HG02610 (cell line): Measurements from ENCODE around the gene TBC1D22B.
"Not testable (repeated sequence)": the region's sequence is repeated elsewhere in the genome, so short reads cannot be mapped to it uniquely, and the experiment has no call there.

Experiments
- ATAC-seq: cut with Tn5 transposase; IDR thresholded peaks from one replicate; pipeline ENCODE4 v1.9.1; 2021; ENCODE audit warnings: mild to moderate bottlenecking, moderate library complexity; ENCODE audit not compliant: unreplicated experiment

TBC1D22B gene

DNA sequence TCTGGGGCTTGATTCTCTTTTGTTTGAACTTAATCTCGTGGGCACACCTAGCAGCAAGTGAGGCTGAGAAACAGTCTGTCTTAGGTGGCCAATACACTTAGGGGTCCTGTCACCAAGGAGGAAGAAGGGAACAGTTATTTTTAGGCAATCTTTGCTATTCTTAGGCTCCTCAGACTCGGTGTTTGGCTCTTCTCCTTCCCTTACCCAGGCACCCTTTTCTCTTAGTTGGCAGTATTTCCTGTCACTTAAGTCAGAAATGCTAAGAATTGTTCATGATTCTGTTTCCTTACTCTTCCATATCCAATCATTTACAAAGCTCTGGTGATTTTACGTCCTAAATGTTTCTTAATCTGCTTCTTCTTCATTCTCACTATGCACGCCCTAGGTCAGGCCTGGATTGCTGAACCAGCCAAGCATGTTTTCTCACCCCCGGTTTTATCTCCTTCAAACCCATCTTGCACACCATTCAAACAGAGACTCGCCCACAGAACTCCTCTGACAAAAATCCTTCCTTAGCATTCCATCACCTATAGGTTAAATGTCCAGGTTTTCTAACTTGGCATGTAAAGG lies 45.6 kb downstream of the TBC1D22B start:
- ATAC-seq: no peak

DNA sequence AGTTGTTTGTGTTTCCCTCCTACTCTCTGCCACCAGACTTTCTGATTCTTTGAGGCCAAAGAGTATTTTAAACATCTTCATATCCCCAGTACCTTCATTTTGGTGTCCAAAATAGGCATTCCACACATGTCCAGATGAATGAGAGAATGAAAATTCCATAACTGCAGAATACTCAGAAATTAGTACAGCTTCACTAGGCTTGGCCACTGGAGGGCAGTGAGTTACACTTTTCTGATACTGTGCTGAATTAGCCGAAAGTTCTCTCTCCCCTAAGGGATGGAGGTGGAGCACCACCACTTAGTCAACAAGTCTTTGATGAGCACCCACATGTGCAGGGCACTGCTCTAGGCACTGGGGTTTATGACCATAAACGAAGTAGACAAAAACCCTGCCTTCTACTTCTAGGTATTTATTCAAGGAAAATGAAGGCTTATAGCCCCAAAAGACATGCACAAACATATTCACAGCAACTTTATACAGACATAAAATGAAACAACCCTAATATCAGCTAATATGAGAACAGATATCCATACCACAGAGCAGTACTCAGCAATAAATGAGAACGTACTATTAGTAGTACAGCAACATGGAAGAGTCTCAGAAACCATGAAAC lies 46.4 kb downstream of the TBC1D22B start:
- ATAC-seq: no peak

DNA sequence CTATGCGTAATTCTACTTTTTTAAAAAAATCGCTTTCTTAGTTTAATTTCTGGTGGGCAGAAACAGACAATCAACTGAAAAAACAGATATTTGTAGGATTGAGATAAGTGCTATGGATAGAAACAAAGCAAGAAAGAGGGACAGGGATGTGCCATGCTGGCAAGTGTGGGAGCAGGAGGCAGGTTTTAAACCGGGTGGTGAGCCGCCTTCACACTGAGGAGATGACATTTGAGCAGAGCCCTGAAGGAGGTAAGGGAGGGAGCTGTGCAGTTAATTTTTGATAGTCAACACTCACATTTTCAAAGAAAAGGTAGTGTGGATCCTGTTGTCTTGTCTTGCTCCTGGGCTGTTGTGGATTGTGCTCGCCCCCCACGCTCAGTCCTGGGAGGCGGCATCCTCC lies 47.2 kb downstream of the TBC1D22B start:
- ATAC-seq: no peak

DNA sequence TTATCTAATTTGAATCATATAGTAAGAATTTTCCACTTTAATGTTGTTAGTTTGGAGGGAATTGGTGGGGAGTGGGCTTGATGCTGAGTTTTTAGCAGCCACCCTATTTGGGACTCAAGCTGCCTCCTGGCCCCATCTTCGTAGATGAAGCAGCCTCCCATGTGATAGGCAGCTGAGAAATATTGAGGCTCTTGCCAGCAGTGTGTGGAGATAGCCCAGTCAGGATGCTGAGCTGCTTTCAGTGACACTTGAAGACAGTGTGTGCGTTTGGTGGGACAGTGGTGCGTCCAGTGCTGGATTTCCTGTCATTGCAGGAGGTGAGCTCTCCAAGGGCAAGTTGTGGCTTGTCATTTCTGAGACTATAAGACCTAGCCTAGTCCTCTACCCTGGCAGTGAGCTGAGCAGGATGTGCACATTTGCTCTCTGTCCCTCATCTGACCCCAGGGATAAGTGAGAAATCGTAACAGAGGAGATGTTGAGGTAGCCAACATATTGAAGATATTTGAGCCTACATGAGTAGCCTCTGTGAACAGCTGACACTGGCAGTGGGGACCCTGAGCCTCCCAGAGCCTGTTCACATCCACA lies 48.4 kb downstream of the TBC1D22B start:
- no peak for ATAC-seq

DNA sequence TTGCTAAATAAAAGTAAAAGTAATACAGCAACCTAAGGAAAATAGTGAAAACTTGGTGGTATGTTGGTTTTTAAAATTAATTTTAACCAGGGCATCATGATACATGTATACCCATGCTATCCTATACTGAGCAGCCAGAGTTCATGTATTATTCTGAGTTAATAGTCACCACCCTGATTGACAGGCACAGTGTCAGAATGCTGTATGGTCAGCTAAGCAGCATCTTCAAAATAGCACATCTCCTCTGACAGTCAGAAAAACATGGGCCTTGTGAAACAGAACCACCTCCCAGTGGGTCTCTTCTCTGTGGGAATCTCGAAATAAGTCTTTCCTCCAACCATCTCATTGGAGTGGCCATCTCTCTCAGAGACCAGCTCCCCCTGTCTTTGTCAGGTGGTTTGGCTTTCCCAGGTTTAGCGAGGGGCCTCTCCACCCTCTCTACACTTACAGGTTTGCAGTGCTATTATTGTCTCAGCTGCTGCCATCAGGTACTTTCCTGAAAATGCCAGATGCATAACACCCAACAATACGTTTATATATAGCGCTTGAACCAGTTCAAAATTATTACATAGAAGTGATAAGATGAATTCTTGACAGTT lies 49.2 kb downstream of the TBC1D22B start:
- ATAC-seq: no peak

DNA sequence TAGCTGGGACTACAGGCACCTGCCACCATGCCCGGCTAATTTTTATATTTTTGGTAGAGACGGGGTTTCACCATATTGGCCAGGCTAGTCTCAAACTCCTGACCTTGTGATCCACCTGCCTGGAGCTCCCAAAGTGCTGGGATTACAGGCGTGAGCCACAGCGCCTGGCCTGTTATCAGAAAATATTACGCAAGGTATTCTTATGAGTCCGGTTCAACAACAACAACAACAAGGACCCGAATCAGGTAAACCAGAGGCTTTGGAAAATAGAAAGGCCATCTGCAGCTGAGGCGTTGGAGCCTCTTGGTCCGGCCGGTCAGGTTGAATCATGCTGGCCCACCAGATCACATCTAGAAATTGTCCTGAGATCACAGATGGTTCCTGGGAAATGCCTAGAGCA lies 49.9 kb downstream of the TBC1D22B start:
- not testable (repeated sequence) for ATAC-seq

DNA sequence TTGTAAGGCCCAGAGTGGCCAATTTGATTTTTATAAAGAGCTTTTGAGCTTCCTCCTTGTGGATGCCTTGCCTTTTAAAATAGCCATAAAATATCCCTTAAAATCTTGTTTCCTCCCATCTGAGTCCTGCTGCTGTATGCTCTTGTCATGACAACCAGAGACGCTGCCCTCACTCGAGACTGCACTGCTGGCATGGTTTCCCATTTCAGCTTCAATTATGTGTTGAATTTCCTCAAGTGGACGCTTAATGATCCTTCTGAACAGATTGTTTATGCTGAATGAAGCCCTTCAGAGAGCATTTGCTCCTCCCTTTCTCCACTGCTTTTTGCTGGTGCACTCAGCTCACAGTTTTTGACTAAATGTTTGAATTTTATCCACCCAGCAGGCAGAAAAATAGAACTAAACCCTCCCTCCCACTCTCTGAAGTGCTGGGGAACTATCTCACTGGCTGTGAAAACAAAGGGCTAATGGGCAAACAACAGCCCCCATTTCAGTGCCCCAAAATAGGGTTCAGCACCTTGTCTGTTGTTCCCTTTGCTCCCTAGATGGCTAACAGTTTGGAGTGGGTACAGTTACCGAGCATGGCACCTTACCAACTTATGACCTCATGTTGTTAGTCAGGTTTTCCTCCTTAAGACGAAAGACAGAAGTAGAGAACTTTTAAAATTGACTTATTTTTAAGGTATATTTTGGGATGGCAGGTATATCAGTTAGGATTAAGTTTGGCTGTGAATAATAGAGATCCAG lies 50.7 kb downstream of the TBC1D22B start:
- no peak for ATAC-seq

DNA sequence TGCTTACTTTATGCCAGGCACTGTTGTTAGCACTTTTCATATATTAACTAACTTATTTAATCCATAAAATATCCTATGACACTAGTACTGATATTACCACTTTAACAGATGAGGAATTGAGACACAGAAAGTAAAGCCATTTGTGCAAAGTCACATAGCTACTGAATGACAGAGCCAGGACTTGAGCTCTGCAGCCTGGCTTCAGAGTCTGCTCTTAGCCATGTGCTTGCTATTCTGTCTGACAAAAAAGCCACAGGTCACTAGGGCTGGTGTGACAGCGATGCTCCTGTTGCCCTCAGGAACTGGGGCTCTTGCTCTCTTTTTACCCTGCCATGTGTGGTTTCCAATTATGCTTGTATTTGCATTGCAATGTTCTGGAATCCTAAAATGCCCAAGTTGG lies 51.5 kb downstream of the TBC1D22B start:
- no peak for ATAC-seq

DNA sequence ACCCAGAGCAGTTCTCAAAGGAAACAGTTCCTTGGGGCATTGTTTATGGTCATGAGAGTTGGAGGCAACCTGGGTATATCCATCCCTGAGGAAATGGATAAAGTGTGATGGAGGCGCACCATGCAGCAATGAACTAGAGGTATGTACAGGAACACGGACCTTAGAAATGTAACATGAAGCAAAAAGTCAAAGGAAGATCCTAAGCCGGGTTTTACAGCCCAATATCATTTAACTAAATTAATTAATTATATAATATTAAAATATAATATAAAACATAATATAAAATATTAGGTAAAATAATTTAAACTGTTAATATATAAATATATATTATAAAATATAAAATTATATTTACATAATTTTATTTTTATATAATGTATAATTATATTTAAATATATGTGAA lies 52.1 kb downstream of the TBC1D22B start:
- ATAC-seq: no peak

DNA sequence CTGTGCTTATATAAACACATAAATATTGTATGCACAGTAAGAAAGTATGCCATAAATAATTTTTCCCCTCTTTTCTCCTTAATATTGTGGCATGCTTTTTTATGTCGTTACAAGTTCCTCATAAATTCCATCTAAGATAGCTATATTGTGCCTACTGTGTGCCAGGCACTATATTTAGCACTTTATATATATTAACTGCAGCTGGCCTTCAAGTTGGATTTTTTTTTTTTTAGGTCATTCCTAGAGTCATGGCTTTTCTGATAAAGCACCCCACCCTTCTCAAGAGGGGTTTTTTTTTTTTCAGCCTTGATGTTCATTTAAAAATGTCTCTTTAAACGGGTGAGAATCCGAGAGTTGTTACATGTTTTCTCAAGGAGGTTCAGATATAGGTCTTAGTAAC lies 53.4 kb downstream of the TBC1D22B start:
- ATAC-seq: no peak

DNA sequence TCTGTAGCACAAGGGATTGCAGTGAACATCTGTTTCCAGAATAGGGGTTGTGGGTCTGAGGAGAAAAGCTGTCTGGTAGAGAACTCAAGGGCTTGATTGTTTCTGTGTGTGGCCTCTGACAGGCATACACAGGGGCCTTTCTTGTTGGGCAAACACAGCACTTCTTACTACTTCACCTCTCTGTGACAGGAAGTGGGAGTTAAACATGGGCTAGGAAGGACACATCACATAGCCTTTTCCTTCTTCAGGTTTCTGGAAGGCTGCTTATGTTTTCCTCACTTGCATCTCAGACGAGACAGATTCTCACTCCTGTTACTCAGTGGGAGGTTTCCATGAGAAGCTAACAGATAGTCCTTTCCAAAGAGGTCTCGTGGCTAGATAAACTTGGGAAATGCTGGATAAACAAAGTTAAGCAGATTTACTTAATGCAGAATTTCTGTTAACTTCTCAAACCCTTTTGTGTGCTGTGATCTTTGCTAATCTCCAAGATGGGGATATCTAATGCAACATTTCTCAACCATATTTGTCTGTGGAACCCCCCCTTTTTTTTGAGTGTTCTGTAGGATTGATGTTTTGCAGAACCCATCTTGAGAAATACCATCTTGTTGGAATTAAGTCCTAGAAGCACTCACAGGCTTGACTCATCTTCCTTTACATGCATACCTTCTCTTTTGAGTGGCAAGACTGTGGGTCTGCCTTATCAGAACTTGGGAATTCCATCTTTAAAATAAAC lies 54.3 kb downstream of the TBC1D22B start:
- ATAC-seq: no peak

DNA sequence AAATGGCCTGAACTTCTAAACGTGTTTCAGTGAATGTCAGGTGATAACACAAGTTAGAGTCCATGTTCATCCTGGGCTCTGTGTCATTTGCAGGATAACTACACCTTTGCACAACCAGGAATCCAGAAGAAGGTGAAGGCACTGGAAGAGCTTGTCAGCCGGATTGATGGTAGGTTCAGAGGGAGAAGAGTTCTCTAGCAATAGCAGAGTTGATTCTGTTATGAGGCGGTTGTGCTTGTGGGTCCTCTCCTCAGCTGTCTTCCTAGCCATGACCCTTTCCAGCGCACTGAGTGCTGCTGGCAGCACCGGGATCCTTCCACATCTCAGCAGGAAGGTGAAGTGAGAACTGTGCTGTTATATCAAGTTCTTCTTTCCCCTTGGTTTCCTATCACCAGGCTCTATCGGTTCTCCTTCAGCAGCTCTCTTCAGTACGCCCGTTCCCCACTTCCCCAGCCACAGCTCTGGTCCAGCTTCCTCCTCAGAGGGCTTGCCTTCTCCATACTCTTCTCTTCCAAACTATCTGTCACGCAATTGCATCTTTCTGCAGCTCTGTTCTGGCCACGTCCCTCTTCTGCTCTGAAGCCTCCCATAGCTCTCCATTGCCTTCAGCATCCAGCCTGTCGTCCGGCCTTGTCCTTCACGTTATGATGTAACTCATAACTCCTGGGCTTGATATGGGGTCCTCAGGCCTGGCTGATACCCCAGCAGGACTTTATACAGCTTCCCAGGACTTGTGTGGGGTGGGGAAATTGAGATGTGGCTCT lies 56.3 kb downstream of the TBC1D22B start:
- no peak for ATAC-seq

DNA sequence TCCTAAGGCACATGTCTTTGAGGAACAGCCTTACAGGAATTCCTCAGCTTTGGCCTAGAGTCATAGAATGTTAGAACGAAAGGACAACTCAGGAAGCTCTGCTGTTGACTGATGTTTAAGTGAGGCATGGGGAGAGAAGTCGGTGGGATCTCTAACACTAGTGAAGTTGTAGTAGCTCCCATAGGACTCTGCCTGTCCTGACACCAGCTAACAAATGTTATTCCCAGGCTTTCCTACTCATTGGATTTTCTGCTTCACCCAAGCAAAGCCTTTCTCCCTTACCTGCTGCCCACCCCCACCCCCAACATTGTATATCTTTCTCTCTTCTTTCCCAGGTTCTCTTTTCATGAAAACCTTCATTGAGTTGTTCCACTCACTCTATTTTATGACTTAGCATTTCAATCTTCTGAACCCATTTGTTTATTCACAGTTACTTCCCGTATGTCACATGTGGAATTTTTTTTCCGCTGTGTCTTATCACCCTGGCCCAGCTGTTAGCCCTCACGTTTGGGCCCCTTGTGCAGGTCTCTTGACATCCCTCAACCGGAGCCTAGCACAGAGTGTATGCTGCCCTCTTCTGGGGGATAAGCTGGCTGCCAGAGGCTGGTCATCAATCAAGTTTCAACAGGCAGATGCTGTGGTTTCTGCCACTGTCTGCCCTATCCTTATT lies 57.0 kb downstream of the TBC1D22B start:
- ATAC-seq: no peak

DNA sequence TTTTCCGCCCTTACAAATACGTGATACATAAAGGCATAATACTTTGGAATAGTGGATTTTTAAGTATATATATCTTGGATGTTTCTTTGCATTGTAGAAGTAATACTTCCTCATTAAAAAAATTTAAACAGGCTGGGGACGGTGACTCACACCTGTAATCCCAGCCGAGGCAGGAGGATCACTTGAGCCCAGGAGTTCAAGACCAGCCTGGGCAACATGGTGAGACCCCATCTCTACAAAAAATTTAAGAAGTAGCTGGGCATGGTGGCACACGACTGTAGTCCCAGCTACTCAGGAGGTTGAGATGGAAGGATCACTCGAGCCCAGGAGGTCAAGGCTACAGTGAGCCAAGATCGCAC lies 57.6 kb downstream of the TBC1D22B start:
- ATAC-seq: no peak

DNA sequence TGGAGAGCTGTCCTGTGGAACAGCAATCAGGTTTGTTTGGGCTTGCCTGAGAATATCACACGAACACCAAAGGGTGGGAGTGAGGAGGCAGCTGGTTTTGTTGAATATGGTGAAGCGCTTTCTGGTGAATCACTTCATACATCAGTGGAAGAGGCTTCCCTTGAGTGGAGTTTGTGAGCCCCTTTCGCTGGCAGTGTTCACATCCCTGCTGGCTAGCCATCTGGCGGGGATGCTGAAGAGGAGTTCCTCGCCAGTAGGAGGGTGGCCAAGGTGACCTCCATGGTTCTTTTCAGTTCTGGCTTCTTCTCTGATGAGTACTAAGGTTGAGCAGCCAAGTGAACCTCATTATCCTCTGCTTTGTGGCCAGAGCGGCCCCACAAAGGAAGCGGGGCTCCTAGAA lies 58.5 kb downstream of the TBC1D22B start:
- no peak for ATAC-seq

DNA sequence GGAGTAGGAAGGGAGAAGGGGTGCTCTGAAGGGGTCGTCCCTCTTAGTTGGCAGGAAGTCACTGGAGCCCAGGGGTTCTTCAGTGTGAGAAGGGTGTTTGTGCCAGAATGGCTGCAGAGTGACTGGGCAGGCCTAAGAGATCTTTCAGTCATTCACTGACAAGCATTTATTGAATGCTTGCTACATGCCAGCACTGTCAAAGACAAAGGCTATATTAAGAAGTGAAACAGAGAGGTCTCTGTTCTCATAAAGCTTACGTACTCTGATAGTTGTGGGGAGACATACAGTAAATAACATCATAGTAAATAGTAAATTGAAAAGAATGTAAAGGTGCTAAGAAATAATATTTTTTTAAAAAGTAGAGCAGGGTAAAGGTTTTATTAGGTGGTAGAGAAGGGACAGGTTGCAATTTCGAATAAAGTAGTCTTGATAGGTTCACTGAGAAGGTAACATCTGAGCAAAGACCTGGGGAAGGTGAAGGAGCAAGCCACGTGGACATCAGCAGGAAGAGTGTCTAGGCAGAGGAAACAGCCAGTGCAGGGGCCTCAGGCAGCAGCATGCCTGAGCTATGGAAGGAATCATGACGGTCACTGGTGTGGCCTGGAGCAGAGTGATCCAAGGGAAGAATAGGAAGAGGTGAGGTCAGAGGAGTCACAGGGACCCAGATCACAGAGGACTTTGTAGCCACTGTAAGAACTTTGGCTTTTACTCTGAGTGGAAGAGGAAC lies 59.9 kb downstream of the TBC1D22B start:
- ATAC-seq: peak; percentile 48

DNA sequence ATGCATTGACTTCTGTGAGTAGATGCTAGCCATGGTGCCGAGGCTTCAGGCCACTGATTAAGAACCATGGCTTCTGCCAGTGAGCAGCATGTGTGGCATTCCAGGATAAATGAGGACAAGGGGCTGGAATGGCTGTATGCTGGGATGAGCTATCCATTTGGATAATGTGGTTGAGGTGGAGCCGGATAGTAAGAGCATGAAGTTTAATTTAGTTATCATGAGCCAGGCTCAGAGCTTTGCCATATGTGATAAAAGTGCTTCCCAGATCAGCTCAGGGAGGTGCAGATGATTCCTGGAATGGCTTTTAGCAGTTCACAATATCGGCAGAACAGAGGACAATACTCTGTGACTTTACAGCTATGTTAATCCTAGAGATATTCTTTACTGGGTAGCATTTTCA lies 61.6 kb downstream of the TBC1D22B start:
- ATAC-seq: no peak

DNA sequence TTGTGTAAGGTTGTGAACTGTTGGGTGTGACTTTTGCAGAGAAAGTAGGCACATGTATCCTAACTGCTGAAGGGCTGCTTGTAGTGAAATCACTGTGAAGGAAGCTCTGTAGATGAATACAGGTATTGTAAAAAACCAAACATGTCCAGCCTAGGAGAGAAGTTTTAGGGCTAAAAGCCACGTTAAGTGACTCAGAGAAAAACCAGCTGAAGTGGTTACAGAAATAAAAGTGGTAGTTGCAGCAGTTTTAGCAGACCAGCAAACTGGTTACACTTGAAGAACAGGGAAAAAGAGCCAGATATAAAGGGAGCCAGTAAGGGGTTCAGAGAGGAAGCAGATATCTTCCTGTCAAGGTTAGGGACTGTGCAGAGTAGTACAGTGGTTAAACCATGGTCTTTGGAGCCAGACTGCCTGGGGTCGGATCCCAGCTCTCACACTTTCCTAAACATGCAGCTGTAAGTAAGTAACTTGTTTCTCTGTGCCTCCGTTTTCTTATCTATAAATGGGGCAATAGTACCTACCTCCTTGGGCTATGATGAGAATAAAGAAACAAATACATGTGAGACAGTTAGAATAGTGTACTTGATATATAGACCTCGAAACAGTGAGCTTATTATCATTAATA lies 62.4 kb downstream of the TBC1D22B start:
- ATAC-seq: no peak

DNA sequence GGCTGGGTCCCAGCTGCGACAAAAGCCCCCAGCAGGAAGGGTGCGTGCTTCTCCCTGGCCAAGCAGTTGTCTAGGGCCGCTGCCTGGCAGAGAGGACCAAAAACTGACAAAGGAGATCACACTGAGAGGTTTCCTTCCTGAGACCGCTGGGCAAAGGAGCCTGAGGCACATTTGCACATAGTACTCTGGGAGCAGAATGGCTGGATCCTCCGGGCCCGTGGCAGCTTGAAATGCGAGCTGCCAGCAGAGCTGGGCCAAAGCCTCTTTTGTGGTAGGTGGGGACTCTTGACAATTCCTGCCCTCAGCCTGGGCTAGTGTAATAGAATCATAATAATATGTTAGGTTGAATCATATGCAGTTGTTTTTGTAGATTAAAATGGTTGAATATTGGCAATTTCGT lies 63.1 kb downstream of the TBC1D22B start:
- ATAC-seq: no peak
